CD14-positive monocyte (primary cell): ENCODE results near the gene MYRF. TPM values are rescaled to one million over a fixed set of nuclear protein-coding genes. Genes with fewer than 3 reads are reported as not detected.

ENCODE experiments used
- DNase-seq, 3 donors: peaks; one replicate each; pipeline ENCODE4 v3.0.0-alpha.2; 2011 to 2022
- H2AFZ ChIP-seq: 2 replicates; pipeline ENCODE4 v1.6.0; 2012; ENCODE audit warnings: mild to moderate bottlenecking, low read depth, low read length, inconsistent platforms; ENCODE audit not compliant: insufficient read depth, poor library complexity, severe bottlenecking
- H3K27ac ChIP-seq, 2 donors: 1 replicate in 1 of 2; 2 replicates in 1 of 2; pipeline ENCODE4 v1.5.1; 2012 to 2013; ENCODE audit warnings: low read length in 2 of 2, control low read depth in 1 of 2, inconsistent platforms in 1 of 2, low read depth in 1 of 2, mild to moderate bottlenecking in 1 of 2
- H3K27me3 ChIP-seq, 2 donors: one replicate each; pipeline versions ENCODE4 v1.6.0 to v1.6.1; 2011 to 2013; ENCODE audit warnings: low read length in 2 of 2; ENCODE audit not compliant: control insufficient read depth in 2 of 2, insufficient read depth in 2 of 2
- H3K36me3 ChIP-seq, 2 donors: replicated peaks in 1 of 2; 1 replicate in 1 of 2; 2 replicates in 1 of 2; pipeline versions ENCODE4 v1.5.1 to v1.6.1; 2012 to 2013; ENCODE audit warnings: low read length in 2 of 2, control low read depth in 1 of 2, inconsistent platforms in 1 of 2, mild to moderate bottlenecking in 1 of 2; ENCODE audit not compliant: insufficient read depth in 2 of 2, control insufficient read depth in 1 of 2
- H3K4me1 ChIP-seq, 2 donors: 1 replicate in 1 of 2; 2 replicates in 1 of 2; pipeline versions ENCODE4 v1.5.1 to v1.6.1; 2012 to 2013; ENCODE audit warnings: low read length in 2 of 2, control low read depth in 1 of 2, inconsistent platforms in 1 of 2, mild to moderate bottlenecking in 1 of 2, moderate library complexity in 1 of 2; ENCODE audit not compliant: insufficient read depth in 2 of 2, control insufficient read depth in 1 of 2
- H3K4me2 ChIP-seq: replicated peaks from 2 replicates; pipeline ENCODE3; 2012; ENCODE audit warnings: low read length, moderate library complexity, mild to moderate bottlenecking; ENCODE audit not compliant: poor library complexity, severe bottlenecking; ENCODE audit errors: extremely low read depth
- H3K4me3 ChIP-seq, 3 experiments: fragments of 200-600 bp in 1 of 3; sonication (generic) in 1 of 3; replicated peaks in 1 of 3; 1 replicate in 2 of 3; 2 replicates in 1 of 3; pipeline ENCODE4 v1.5.1; 2011 to 2013; ENCODE audit warnings: low read length in 3 of 3, mild to moderate bottlenecking in 3 of 3, control low read depth in 2 of 3, low read depth in 2 of 3, inconsistent platforms in 1 of 3, moderate library complexity in 1 of 3
- H3K79me2 ChIP-seq: 2 replicates; pipeline ENCODE4 v1.6.0; 2012; ENCODE audit warnings: mild to moderate bottlenecking, control low read depth, inconsistent platforms, low read length, moderate library complexity; ENCODE audit not compliant: insufficient read depth
- H3K9ac ChIP-seq: 2 replicates; pipeline ENCODE4 v1.6.0; 2017; ENCODE audit warnings: low read length, mild to moderate bottlenecking; ENCODE audit not compliant: insufficient read depth, poor library complexity, severe bottlenecking
- H3K9me3 ChIP-seq, 2 donors: replicated peaks in 1 of 2; 1 replicate in 1 of 2; 2 replicates in 1 of 2; pipeline versions ENCODE4 v1.5.1 to v1.6.1; 2012 to 2013; ENCODE audit warnings: low read length in 2 of 2, control low read depth in 1 of 2; ENCODE audit not compliant: control insufficient read depth in 1 of 2, insufficient read depth in 1 of 2
- H4K20me1 ChIP-seq: 2 replicates; pipeline ENCODE4 v1.6.0; 2012; ENCODE audit warnings: mild to moderate bottlenecking, low read length, control low read depth, moderate library complexity; ENCODE audit not compliant: insufficient read depth
- H3K27ac Mint-ChIP-seq, 7 donors: one replicate each; pipeline ENCODE4 v1.8.0; 2020; ENCODE audit warnings: mild to moderate bottlenecking in 7 of 7, mixed read lengths in 7 of 7, moderate library complexity in 6 of 7, inconsistent platforms in 2 of 7
- H3K27me3 Mint-ChIP-seq, 3 donors: one replicate each; pipeline ENCODE4 v1.8.0; 2021 to 2022; ENCODE audit warnings: low read depth in 3 of 3, mild to moderate bottlenecking in 3 of 3, mixed read lengths in 3 of 3, moderate library complexity in 3 of 3, inconsistent platforms in 1 of 3
- H3K36me3 Mint-ChIP-seq, 2 donors: one replicate each; pipeline ENCODE4 v1.8.0; 2020; ENCODE audit warnings: mixed read lengths in 2 of 2, inconsistent platforms in 1 of 2, mild to moderate bottlenecking in 1 of 2
- H3K4me1 Mint-ChIP-seq: one replicate; pipeline ENCODE4 v1.8.0; 2020; ENCODE audit warnings: mild to moderate bottlenecking, mixed read lengths
- H3K4me3 Mint-ChIP-seq, 2 donors: one replicate each; pipeline ENCODE4 v1.8.0; 2020; ENCODE audit warnings: mild to moderate bottlenecking in 2 of 2, mixed read lengths in 2 of 2, moderate library complexity in 1 of 2
- H3K9me3 Mint-ChIP-seq, 7 donors: one replicate each; pipeline ENCODE4 v1.8.0; 2020 to 2022; ENCODE audit warnings: mixed read lengths in 7 of 7, mild to moderate bottlenecking in 6 of 7, moderate library complexity in 6 of 7, inconsistent platforms in 2 of 7
- CTCF ChIP-seq: fragments of 200-600 bp; IDR thresholded peaks from one replicate; pipeline ENCODE4 v1.8.0; 2022; ENCODE audit warnings: antibody characterized with exemption, mild to moderate bottlenecking
- WGBS: methylation state at CpG from one replicate; pipeline ENCODE4 v1.1.5; 2013; ENCODE audit warnings: missing lambda C conversion rate; ENCODE audit not compliant: insufficient coverage; 5-methylcytosine and 5-hydroxymethylcytosine counted together
- intact Hi-C, 2 donors: fragments of 100-400 bp; cut with micrococcal nuclease; formaldehyde crosslinking; loops; one replicate each; pipeline versions ENCODE4 v1.15.0 to v1.15.1; 2023
- polyA plus RNA-seq, 3 donors: library from polyadenylated mRNA; depleted of rRNA in 1 of 3; unstranded in 2 of 3; stranded (reverse) in 1 of 3; fragments of 300-500 nt in 2 of 3; fragments of >200 nt in 1 of 3; fragmentation: Illumina TruSeq in 2 of 3; gene quantifications; 1 replicate in 2 of 3; 2 replicates in 1 of 3; pipeline ENCODE4 v1.2.3, GENCODE V29; 2012 to 2021

Gene MYRF
- polyA plus RNA-seq, 3 donors: 0.18 to 0.19 TPM; not detected in 1

- H3K27ac Mint-ChIP-seq: no peak overlapping the region
- H3K4me3 ChIP-seq: no peak overlapping the region
Observed at GRCh38 chr11:61778357-61778886, 26.0 kb downstream of the MYRF start.

GRCh38 chr11:61778920-61779650, 26.6 kb downstream of the MYRF start:
- Histone ChIP-seq H3K4me2 (no peak overlapping the region), H4K20me1 (no peaks in the 10 kb centered on the region), H3K9ac (no peak overlapping the region), H3K27ac (no peak overlapping the region), H3K79me2 (no peaks in the 10 kb centered on the region), H3K36me3 (peaks cover 0 to under 1% of the 10 kb centered on the region in 2 donors), H2AFZ (no peak overlapping the region), H3K4me1 (peaks cover 10 to 15% of the 10 kb centered on the region in 2 donors), H3K27me3 (peaks cover 0 to 8% of the 10 kb centered on the region in 2 donors), H3K9me3 (no peaks in the 10 kb centered on the region), H3K4me3 (no peak overlapping the region)
- intact Hi-C loops: no loop called here
- Mint-ChIP-seq H3K36me3 (peaks cover 7 to 14% of the 10 kb centered on the region in 2 donors), H3K9me3 (peaks cover 0 to 3% (median 0%) of the 10 kb centered on the region in 7 donors), H3K4me3 (peak overlapping the region in 1 of 2 donors; percentile 4), H3K4me1 (peaks cover 13% of the 10 kb centered on the region), H3K27me3 (peaks cover 14 to 29% (median 20%) of the 10 kb centered on the region in 3 donors), H3K27ac (peak overlapping the region in 1 of 7 donors; percentile 10)
- no peak for TF ChIP-seq CTCF
- WGBS: 98% methylated on average over 24 of the region's 24 CpGs
- no peak for DNase-seq

More at GRCh38 chr11:61778357-61778886, 26.0 kb downstream of the MYRF start:
- peaks cover 10 to 15% of the 10 kb centered on the region in 2 donors for H3K4me1 ChIP-seq
- intact Hi-C loops: no loop called here
- Mint-ChIP-seq H3K36me3 (peaks cover 3 to 7% of the 10 kb centered on the region in 2 donors), H3K9me3 (peaks cover 0 to 3% (median 0%) of the 10 kb centered on the region in 7 donors), H3K4me3 (peak overlapping the region in 1 of 2 donors; percentile 85), H3K4me1 (peaks cover 13% of the 10 kb centered on the region), H3K27me3 (peaks cover 14 to 29% (median 20%) of the 10 kb centered on the region in 3 donors)
- no peak overlapping the region for H2AFZ ChIP-seq
- no peak overlapping the region for H3K27ac ChIP-seq
- no peaks in the 10 kb centered on the region for H3K9me3 ChIP-seq
- no peak overlapping the region for H3K4me2 ChIP-seq
- peaks cover 0 to 8% of the 10 kb centered on the region in 2 donors for H3K27me3 ChIP-seq
- H4K20me1 ChIP-seq: no peaks in the 10 kb centered on the region
- H3K79me2 ChIP-seq: no peaks in the 10 kb centered on the region
- 92% methylated on average over 7 of the region's 11 CpGs for WGBS
- no peaks in the 10 kb centered on the region for H3K36me3 ChIP-seq
- no peak overlapping the region for H3K9ac ChIP-seq
- no peak for TF ChIP-seq CTCF
- DNase-seq: no peak
